Effector CD4-positive, alpha-beta T cell (primary cell): ENCODE results near the gene RBMS3.

ENCODE experiments used
- DNase-seq: peaks from one replicate; pipeline ENCODE4 v3.0.0-alpha.2; 2020

The RBMS3 gene

GRCh38 chr3:29279286-29279685 is 1.6 kb upstream of the RBMS3 start:
- no peak for DNase-seq

DNA sequence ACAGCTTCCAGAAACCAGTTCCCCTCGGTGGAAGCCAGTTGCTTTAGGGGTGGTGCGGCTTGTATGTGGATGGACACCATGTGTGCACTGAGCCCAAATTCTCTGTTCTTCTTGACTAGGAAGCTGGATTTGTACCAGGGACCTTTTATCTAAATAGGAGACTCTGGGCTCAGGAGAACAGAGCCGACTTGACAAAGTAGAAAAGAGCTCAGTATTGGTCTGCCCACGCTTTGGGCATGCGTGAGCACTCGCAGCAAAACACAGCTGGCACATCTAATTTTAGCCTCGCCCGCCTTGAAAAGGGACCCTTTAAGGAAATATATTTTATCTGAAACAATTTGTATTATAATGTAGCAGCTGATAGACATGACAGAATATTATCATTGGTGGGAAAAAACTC is 1.1 kb upstream of the RBMS3 start:
- DNase-seq = no peak

DNA sequence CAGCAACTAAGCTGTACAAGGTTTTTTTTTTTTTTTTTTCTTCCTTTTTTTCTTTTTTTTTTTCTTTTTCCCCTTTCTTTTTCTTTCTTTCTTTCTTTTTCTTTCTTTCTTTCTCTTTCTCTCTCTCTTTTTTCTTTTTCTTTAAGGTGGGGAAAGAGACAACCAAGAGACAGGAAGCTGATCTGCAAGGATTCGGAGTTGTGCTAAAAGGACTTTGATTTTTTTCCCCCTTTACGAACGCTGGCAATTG is 148 bp downstream of the RBMS3 start:
- DNase-seq = no peak

DNA sequence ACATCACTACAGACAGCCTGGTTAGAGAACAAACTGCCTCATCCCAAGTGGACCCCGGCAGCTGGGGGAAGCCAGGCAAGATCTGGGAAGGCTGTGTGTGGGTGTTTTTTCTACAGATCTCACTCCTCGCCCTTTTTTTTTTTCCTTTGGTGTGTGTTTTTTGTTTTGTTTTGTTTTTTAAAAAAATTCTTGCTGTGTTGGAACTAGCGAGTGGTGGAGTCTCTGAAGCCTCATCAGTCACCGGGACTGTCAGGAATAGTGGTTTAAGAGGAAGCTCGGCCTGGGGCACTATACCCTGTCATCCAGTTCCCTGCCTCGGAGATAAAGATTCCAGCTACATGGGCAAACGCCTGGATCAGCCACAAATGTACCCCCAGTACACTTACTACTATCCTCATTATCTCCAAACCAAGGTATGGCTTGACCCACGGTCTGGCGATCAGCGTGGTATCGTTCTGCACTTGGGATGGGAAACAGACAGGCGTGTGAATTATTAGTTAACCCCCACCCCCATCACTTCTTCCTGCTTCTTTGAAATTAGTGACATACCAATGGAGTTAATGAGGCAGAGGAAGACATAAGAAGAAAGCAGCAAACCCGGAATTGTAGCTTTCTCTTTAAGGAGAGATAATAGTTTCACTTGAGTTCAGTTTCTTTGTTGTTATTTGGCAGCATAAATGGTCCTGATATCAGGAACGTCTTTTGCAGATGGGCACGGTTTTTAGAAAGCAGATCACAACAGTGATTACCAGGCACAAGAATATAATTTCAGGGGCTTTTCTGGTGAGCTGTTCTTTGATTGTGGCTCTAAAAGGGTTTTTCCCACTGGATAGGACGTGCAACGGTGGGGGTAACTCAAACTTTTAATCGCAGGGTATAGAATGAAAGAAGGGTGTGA is 722 bp downstream of the RBMS3 start:
- DNase-seq = no peak

GRCh38 chr3:29282427-29283230 is 1.8 kb downstream of the RBMS3 start:
- DNase-seq = no peak

DNA sequence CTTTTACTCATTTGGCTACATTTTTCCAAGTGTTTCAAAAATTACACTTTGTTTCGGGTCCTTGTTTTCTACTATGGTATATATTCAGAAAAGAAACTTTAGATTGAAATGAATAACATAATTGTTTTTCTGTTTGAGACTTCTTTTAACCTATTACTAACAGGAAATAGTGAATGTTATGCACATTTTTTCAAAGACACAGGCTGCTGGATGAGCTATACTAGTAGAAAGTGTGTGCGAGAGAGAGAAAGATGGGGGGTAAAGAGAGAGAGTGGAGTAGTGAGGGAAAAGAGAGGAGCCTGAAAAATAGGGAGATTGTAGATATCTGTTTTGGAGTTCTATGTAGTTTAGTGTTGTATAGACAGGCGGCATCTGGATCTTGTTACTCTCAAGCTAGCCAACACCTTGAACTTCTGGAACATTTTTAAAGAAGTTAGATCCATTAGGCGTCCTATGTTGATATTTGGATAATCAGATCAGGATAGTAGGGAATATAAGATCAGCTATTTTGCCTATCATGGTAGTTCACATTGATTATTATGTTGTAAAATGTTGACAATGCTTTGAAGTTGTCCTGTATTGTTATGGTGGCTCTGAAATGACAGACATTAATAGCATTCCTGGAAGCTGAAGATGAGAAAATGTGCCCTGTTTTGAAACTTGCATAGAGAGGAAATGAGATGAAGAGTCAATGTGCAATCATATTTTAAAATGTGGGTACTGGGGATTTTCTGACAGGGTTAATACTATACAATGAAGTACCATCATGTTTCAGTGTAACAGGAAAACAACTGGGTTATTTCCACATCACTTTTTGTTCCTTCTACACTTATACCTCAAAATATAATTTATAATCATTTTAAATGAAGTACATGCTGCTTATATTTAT is 2.6 kb downstream of the RBMS3 start:
- DNase-seq = no peak

DNA sequence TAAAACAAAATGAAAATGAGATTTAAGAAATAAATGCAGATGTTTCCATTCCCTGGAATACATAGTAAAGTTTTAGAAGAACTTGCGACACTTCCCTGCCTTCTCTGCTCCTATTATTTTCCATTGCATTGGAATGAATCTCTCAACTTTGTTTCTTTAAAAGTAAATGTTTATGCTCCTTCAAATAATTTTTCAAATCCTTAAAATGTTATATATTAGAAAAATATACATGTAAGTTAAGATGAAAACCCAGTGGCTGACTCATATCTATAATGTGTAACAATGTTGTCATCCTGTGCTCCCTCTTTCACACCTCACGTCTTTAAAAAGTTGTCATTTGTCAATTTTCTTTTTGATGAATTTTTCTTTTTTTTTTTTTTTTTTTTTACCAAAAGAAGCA is 3.6 kb downstream of the RBMS3 start:
- DNase-seq = no peak

DNA sequence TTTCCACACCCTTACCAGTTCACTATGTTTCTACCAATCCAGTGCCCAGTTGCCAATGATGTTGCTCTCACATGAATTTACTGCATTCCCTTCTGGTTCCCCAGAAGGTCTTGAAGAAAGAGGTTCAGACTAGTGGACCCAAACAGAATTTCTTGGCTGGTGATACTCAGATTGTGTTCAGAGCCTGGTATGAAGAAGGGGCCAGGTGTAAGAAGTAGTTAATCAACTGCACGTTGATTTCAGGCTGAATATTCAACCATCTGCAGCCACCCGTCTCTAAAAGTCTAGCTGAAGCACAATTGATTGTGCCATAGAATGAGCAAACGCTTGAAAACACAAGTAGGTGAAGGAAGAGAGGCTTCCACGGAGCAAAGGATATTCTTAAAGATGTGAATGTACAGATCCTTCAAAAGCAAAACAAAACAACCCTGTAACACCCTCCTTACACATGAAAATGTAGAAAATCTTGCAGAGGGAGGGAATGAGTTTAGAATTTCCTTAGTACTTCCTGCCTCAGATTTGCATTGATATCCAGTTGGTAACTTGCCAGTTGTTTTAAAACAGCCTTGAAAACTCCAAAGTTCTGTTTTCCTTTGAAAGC is 4.7 kb downstream of the RBMS3 start:
- DNase-seq = no peak

- no peak for DNase-seq
Measured at GRCh38 chr3:29286478-29287240, 5.8 kb downstream of the RBMS3 start.

GRCh38 chr3:29290596-29290995 is 9.7 kb downstream of the RBMS3 start:
- DNase-seq = no peak

DNA sequence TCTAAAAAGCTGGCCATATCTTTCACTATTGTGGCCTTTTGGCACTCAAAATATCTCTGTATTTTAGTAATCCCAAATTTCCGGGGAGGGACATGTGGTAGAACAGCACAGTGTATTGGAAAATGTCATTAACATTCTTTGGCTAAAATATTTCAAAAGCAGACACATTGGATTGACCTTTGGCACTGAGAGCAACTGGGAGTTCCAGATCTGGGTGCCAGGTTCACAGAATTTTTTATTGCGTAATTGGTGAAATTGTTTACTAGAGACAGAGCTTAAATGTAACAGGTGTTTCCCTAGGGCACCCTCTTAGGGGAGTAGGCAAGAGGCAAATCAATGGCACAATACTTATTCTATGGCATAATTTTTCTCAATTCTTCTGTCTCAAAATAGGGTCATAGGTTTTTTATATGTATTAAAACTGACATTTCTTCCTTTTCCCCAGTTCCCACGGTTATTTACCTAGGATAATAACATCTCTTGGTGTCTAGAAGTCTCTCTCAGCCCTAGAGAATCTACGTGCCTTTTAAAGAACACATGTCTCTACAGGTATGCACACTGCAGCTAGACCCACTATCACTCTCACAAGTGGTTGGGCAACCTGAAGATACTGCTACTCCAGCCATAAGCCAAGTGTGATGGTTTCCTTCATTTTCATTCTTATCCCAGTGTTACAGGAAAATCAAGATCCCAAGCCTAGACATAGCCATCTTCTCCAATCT is 10.6 kb downstream of the RBMS3 start:
- no peak for DNase-seq

GRCh38 chr3:29291982-29292363 is 11.1 kb downstream of the RBMS3 start:
- DNase-seq = no peak

GRCh38 chr3:29293421-29293820 is 12.6 kb downstream of the RBMS3 start:
- DNase-seq = no peak

GRCh38 chr3:29297998-29298397 is 17.1 kb downstream of the RBMS3 start:
- no peak for DNase-seq

DNA sequence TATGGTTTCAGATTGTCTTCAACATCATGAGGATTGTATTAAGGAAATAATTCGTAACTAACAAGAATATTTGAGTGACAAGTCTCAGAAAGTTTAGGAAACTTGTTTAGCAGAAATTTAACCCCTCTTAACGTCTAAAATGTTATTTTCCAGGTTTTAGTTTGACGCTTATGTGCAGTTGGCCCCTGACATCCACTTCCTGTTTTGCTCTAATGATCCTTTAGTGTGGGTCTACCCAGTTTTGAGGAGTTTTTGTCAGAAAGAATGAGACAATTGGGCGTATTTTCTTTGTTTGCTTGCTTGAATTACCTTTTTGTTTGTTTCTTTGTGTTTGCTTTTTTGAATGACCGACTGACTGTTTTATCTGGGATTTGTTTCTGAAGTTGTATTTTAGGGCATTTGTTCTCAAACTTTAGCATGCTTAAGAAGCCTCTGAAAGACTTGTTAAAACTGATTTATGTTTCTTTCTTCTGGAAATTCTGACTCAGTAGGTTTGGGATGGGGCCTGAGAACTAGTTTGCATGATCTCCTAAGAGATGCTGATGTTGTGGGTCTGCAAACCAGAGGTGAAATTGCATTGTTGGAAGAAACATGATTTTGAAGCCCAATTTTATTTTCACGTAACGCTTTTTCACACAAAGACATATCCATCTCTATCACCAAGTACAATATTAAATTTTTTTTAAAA is 20.6 kb downstream of the RBMS3 start:
- DNase-seq = no peak

GRCh38 chr3:29302619-29303018 is 21.7 kb downstream of the RBMS3 start:
- DNase-seq = no peak

DNA sequence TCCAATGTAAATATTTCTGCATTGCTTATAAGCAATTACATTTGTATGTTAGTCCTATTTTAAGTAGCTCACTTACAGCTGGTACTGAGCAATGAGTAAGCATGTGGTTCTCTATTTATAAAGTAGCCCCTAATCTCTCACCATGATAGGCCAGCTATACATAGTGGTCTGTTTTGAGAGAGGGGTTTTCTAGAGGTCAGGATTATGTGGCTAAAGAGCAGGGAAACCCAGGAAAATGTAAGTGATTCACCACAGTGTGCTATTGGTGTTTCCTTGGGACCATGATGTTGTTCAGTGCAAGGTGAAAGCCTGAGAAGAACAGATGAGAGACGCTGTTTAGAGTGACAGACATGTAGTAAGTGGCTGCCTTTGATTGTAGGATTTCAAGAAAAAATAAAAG is 26.4 kb downstream of the RBMS3 start:
- DNase-seq = no peak

DNA sequence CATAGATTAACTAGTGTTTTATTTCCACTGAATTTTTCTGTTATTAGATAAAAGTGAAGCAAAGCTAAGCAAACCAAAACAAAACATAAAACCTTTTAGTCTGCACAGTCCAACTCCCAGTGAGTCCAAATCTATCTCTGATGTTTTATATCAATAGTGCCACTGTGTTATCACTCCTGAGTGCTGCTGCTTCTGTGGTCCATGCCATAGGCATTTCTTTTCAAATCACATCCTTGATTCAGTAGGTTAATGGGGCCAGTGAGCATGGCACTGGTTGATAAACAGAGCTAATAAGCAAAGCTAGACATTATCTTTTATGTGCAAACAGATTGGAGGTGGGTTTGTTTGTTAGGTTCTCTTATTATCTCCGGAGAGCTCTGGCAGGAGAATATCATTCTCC is 30.0 kb downstream of the RBMS3 start:
- DNase-seq = no peak

GRCh38 chr3:29311795-29312194 is 30.9 kb downstream of the RBMS3 start:
- no peak for DNase-seq

DNA sequence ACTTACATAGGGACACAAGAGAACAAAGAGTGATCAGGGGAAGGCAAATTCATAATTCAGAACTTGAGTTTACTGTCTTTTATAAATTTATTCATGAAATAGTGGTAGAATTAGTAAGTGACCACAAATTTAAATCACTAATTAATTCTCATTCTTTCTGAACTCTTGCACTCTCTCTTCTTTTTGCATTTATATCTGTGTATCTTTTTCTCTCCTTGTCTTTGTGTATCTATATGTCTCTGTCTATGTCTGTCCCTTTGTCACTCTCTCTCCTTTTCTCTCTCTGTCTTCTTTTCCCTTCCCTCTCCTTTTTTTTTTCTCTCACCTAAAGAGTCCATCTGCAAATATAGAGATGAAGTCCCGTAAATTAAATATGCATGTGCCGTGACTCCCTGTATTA is 31.5 kb downstream of the RBMS3 start:
- DNase-seq = no peak

DNA sequence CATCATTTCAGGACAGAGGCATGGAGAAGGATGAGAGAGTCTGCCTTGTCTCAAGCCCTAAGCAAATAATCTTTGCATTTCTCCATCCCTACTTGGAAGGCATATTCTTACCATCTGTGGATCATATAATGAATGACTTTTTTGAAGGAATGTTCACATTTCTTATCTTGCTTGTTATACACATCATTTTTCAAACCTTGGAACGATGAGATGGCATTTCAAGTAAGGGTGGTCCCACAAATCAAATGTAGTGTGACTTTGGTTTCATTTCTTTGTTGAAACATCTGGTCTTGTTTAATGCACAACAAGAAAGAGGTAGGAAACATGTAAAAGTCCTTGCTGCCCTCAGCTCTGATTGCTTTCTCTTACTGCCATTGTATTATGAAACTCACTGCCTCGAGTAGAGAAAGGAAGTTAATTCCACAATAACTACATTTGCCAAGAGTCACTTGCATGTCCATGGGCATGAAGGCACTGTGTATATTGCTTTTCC is 32.1 kb downstream of the RBMS3 start:
- DNase-seq = no peak
